Motor neuron (in vitro differentiated cells): ENCODE results near the gene GART. TPM values are rescaled to one million over a fixed set of nuclear protein-coding genes. Genes with fewer than 3 reads are reported as not detected.
A peak's percentile ranks its signal among the peaks of the same experiment; 100 is the strongest.
"Not testable (repeated sequence)": the region's sequence is repeated elsewhere in the genome, so short reads cannot be mapped to it uniquely, and the experiment has no call there.

Experiments used
- ATAC-seq, 8 experiments: fragments of 200-7000 bp; cut with Tn5 transposase; replicated peaks in 6 of 8; 2 replicates each; pipeline ENCODE4 v1.8.0; 2021; ENCODE audit warnings: mild to moderate bottlenecking in 8 of 8, moderate library complexity in 8 of 8
- H3K27ac ChIP-seq, 2 donors: fragments of 250-450 bp; sonication (Bioruptor Pico); 2 replicates each; pipeline ENCODE4 v1.9.0; 2021; ENCODE audit warnings: antibody characterized with exemption in 2 of 2, mild to moderate bottlenecking in 2 of 2, moderate library complexity in 1 of 2
- H3K4me1 ChIP-seq, 2 donors: fragments of 250-450 bp; sonication (Bioruptor Pico); replicated peaks in 1 of 2; 2 replicates each; pipeline ENCODE4 v1.6.1; 2021; ENCODE audit warnings: antibody characterized with exemption in 2 of 2, mild to moderate bottlenecking in 2 of 2, moderate library complexity in 1 of 2
- H3K4me3 ChIP-seq, 5 donors: fragments of 250-450 bp; sonication (Bioruptor Pico); 2 replicates each; pipeline ENCODE4 v1.9.0; 2021; ENCODE audit warnings: antibody characterized with exemption in 5 of 5, mild to moderate bottlenecking in 5 of 5, moderate library complexity in 4 of 5
- WGBS, 10 experiments: fragments of 450-650 bp; shearing (Covaris generic); methylation state at CpG; one replicate each; pipeline ENCODE4 v1.0.0; 2022; 5-methylcytosine and 5-hydroxymethylcytosine counted together
- in situ Hi-C, 9 experiments: fragments of 400-800 bp; cut with MboI; loops; one replicate each; pipeline ENCODE4 v1.15.0; 2021; ENCODE audit warnings: low sequenced_read_pairs in 9 of 9, low pct_unique_long_range_greater_than_20kb in 2 of 9; ENCODE audit not compliant: unreplicated experiment in 9 of 9
- total RNA-seq, 8 experiments: library from RNA; unstranded; fragments of 300-600 nt; gene quantifications; 2 replicates each; pipeline versions ENCODE4 v1.2.3 to v1.2.4, GENCODE V29; 2022

GART gene
- total RNA-seq, 8 experiments from 2014 or later = 61.0 to 202 (median 83.0) TPM

- Histone ChIP-seq H3K4me1 (peaks cover 16 to 18% of the 10 kb centered on the region in 2 donors), H3K4me3 (no peak overlapping the region), H3K27ac (peak overlapping the region; percentile 20 to 54)
- in situ Hi-C loops = no loop called here
- peak in 1 of 8 experiments; percentile 37 for ATAC-seq
- 13 to 100% (median 78%) methylated on average over 1 of the region's 1 CpG; no CpG with 5 or more reads in 1 of the 10 experiments for WGBS, 10 experiments
Measured at GRCh38 chr21:33522953-33523349, 19.0 kb downstream of the GART start.

GRCh38 chr21:33522297-33522952 lies 19.5 kb downstream of the GART start:
- H3K27ac ChIP-seq = peak overlapping the region; percentile 20 to 54
- peaks cover 16 to 18% of the 10 kb centered on the region in 2 donors for H3K4me1 ChIP-seq
- H3K4me3 ChIP-seq = no peak overlapping the region
- peak in 5 of 8 experiments; percentile 70 to 87 (median 75) for ATAC-seq
- in situ Hi-C loops = no loop called here
- 10 to 100% (median 87%) methylated on average over 1 to 5 of the region's 5 CpGs for WGBS, 10 experiments

DNA sequence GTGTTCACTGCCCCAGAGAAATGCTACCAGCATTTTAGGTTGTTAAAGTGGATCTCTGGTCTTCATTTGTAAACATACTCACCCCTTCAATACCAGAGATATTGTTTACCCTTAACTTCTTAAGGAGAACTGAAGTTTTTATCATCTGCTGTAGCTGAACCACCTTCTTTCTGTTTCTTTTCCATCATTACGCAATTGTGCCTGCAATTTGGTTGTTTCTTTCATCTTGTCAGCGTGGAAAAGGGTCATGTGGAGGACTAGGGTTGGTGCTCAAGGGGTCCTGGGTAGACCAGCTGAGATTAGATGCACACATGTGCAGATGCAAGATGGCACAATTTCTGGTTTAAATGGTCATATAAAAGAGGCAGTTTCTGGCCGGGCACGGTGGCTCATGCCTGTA lies 23.0 kb downstream of the GART start:
- no peak for ATAC-seq
- no peak overlapping the region for H3K4me3 ChIP-seq
- H3K4me1 ChIP-seq = peaks cover 16 to 18% of the 10 kb centered on the region in 2 donors
- H3K27ac ChIP-seq = no peak overlapping the region
- 93 to 100% (median 100%) methylated on average over 1 to 4 of the region's 4 CpGs; no CpG with 5 or more reads in 3 of the 10 experiments for WGBS, 10 experiments
- in situ Hi-C loops = no loop called here

DNA sequence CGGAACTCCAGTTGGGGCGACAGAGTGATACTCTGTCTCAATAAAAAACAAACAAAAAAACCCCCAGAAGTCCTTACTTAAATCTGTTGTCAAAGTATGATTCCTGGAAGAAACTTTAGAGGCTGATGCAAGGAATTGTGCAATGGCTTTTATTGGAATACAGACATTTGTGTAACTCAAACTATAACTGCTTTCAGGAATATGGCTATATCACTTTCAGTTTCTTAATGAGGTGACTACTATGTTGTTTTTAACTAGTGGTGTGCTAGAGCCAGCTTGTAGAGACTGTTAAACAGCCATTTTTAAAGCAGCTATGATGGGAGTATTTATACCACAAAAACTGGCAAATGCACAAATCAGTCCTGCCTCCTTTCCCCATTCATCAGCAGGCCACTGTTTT lies 27.7 kb downstream of the GART start:
- in situ Hi-C loops = no loop called here
- ATAC-seq = peak in 2 of 8 experiments; percentile 16 to 69
- Histone ChIP-seq H3K4me1 (no peaks in the 10 kb centered on the region), H3K27ac (no peak overlapping the region), H3K4me3 (no peak overlapping the region)
- WGBS, 10 experiments = 90 to 100% (median 100%) methylated on average over 1 to 2 of the region's 2 CpGs; no CpG with 5 or more reads in 4 of the 10 experiments

DNA sequence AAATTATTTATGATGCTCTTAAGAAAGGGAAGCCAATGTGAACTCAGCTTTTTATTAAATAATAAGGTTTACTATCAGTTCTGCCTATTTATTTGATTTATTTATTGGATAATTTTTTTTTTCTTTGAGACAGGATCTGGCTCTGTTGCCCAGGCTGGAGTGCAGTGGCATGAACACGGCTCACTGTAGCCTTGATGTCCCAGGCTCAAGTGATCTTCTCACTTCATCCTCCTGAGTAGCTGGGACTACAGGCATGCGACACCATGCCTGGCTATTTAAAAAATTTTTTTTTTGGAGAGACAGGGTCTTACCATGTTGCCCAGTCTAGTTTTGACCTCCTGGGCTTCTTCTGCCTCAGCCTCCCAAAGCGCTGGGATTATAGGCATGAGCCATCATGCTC lies 29.4 kb downstream of the GART start:
- in situ Hi-C loops = no loop called here
- 93 to 100% (median 100%) methylated on average over 1 to 3 of the region's 3 CpGs for WGBS, 10 experiments
- no peak for ATAC-seq
- H3K27ac ChIP-seq = no peak overlapping the region
- H3K4me3 ChIP-seq = no peak overlapping the region
- no peaks in the 10 kb centered on the region for H3K4me1 ChIP-seq

- Histone ChIP-seq H3K4me1 (no peaks in the 10 kb centered on the region), H3K4me3 (no peak overlapping the region), H3K27ac (no peak overlapping the region)
- 10 to 95% (median 73%) methylated on average over 1 to 4 of the region's 4 CpGs; no CpG with 5 or more reads in 4 of the 10 experiments for WGBS, 10 experiments
- ATAC-seq = peak in 3 of 8 experiments; percentile 63 to 75 (median 74)
- in situ Hi-C loops = no loop called here
Measured at GRCh38 chr21:33511639-33512038, 30.3 kb downstream of the GART start.

DNA sequence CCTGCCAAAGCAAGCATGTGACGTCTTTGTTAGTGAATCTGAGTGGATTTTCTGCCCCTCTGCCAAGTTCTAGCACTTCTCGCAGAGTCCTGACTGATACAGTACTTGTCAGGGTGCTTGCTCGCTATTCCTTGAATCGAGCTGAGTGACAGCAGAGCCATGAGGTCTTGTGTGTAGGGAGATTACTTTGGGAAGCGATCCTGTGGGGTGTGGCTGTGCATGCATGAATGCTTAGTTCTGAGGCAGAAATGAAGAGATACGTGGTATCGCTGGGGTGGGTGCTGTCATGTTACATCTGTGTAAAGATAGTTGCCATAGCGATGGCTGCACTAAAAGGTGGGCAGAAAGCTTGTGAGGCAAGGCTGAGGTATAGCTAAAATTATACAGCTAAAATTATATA lies 31.1 kb downstream of the GART start:
- Histone ChIP-seq H3K4me3 (no peak overlapping the region), H3K4me1 (no peaks in the 10 kb centered on the region), H3K27ac (no peak overlapping the region)
- ATAC-seq = peak in 3 of 8 experiments; percentile 39 to 69 (median 60)
- in situ Hi-C loops = no loop called here
- 75 to 100% (median 94%) methylated on average over 1 to 8 of the region's 8 CpGs; no CpG with 5 or more reads in 2 of the 10 experiments for WGBS, 10 experiments

DNA sequence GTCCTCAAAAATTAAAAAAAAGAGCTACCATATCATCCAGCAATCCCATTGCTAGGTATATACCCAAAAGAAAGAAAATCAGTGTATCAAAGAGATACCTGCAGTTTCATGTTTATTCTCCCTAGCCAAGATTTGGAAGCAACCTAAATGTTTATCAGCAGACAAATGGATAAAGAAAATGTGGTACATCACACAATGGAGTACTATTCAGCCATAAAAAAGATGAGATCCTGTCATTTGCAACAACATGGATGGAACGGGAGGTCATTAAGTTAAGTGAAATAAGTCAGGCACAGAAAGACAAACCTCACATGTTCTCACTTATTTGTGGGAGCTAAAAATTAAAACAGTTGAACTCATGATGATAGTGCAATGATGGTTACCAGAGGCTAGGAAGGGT lies 34.9 kb downstream of the GART start:
- H3K4me3 ChIP-seq, H3K27ac ChIP-seq, in situ Hi-C loops, H3K4me1 ChIP-seq, ATAC-seq: not testable (repeated sequence)
- WGBS, 10 experiments = 83 to 100% (median 100%) methylated on average over 1 of the region's 1 CpG; no CpG with 5 or more reads in 2 of the 10 experiments

GRCh38 chr21:33505833-33506232 lies 36.1 kb downstream of the GART start:
- in situ Hi-C loops = no loop called here
- no peaks in the 10 kb centered on the region for H3K4me1 ChIP-seq
- 90 to 100% (median 97%) methylated on average over 1 to 7 of the region's 8 CpGs for WGBS, 10 experiments
- no peak for ATAC-seq
- H3K27ac ChIP-seq = no peak overlapping the region
- H3K4me3 ChIP-seq = no peak overlapping the region

DNA sequence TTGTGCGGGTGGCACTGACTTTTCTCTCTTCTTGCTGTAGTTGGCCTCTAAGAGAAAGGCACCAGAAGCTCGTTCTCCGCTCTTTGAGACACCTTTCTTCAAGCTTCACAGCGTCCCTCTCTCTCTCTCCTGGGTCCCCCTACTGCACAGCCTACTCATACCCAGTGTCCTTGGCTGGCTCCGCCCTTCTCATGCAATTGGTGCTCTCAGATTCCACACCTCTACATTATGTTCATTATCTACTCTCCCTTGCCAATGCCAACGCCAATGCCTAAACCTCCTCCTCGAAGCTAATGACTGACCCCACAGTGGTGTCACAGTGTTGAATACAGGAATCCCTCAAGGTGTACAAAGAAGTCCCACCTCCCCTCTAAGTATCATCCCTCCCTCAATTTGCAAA lies 45.6 kb downstream of the GART start:
- H3K4me1 ChIP-seq = no peaks in the 10 kb centered on the region
- H3K4me3 ChIP-seq = no peak overlapping the region
- no peak for ATAC-seq
- WGBS, 10 experiments = 61 to 97% (median 79%) methylated on average over 3 to 5 of the region's 7 CpGs; no CpG with 5 or more reads in 4 of the 10 experiments
- in situ Hi-C loops = no loop called here
- no peak overlapping the region for H3K27ac ChIP-seq

DNA sequence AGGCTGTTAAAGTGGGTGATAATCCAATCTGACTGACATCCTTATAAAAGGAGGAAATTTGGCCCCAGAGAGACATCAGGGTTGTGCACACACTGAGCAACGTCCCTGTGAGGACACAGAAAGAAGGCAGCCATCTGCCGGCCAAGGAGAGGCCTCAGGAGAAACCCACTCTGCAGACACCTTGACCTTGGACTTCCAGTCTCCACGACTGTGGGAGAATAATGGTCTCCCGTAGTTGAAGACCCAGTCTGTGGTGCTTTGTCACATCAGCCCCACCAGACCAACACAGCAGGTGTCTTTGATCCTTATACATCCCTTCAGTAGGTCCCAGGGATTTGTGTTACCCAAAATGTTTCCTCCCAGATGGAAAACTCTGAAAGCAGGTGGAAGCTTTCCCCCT lies 46.2 kb downstream of the GART start:
- in situ Hi-C loops = no loop called here
- no peak for ATAC-seq
- 20 to 67% (median 57%) methylated on average over 1 to 4 of the region's 4 CpGs; no CpG with 5 or more reads in 5 of the 10 experiments for WGBS, 10 experiments
- H3K27ac ChIP-seq = no peak overlapping the region
- peaks cover 0 to 2% of the 10 kb centered on the region in 2 donors for H3K4me1 ChIP-seq
- no peak overlapping the region for H3K4me3 ChIP-seq

DNA sequence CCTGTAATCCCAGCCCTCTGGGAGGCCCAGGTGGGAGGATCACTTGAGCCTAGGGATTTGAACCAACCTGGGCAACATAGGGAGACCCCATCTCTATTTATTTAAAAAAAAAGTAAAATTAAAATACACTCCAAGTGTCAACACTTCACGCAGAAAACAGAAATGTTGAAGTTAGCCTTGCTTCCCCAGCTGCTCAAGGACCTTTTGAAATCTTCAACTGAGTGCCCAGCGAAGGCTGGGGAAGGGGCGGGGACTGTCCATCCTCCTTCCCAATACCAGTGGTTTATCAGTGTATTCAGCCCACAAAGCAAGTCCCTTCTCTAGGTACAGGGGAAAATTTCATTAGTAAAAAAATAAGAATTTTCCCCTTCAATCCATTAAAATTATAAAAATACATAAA lies 48.2 kb downstream of the GART start:
- 37 to 100% (median 84%) methylated on average over 1 to 3 of the region's 3 CpGs; no CpG with 5 or more reads in 4 of the 10 experiments for WGBS, 10 experiments
- Histone ChIP-seq H3K4me3 (no peak overlapping the region), H3K4me1 (peaks cover 0 to 3% of the 10 kb centered on the region in 2 donors), H3K27ac (no peak overlapping the region)
- ATAC-seq = no peak
- in situ Hi-C loops = no loop called here

GRCh38 chr21:33492571-33492970 lies 49.3 kb downstream of the GART start:
- H3K4me1 ChIP-seq = peaks cover 0 to 3% of the 10 kb centered on the region in 2 donors
- WGBS, 10 experiments = 0 to 100% (median 83%) methylated on average over 1 to 2 of the region's 2 CpGs; no CpG with 5 or more reads in 1 of the 10 experiments
- ATAC-seq = no peak
- in situ Hi-C loops = no loop called here
- no peak overlapping the region for H3K27ac ChIP-seq
- no peak overlapping the region for H3K4me3 ChIP-seq
